ENCODE results near the gene BAIAP3. TPM values are rescaled to one million over a fixed set of nuclear protein-coding genes. Genes with fewer than 3 reads are reported as not detected.

BAIAP3 gene
- total RNA-seq, 1 experiment from 2014 or later, result 6.8 TPM

GRCh38 chr16:1320097-1320496, 13.3 kb upstream of the BAIAP3 start:
- H3K18ac ChIP-seq (ENCODE audit: insufficient read length, low read depth, low read length), result no peak overlapping the region
- TF ChIP-seq CTCF (conservative IDR thresholded peaks at IDR 0.05), result no peak
- no peak overlapping the region for H2BK15ac ChIP-seq (ENCODE audit: low read depth, low read length)
- Mint-ChIP-seq H3K27me3 (ENCODE audit: low read depth) (no peaks in the 10 kb centered on the region), H3K4me1 (peaks cover 0 to 4% of the 10 kb centered on the region in 2 experiments; a peak in 1 of 4 replicates), H3K4me3 (no peak overlapping the region), H3K36me3 (ENCODE audit: insufficient read depth in 1 of 3, low read depth in 3 of 3) (peaks cover 48 to 91% (median 77%) of the 10 kb centered on the region in 3 experiments), H3K9me3 (no peaks in the 10 kb centered on the region), H3K27ac (no peak overlapping the region)
- no peak overlapping the region for H2BK20ac ChIP-seq (ENCODE audit: low read depth, low read length, poor library complexity, severe bottlenecking)
- no peak overlapping the region for H2BK5ac ChIP-seq (ENCODE audit: insufficient read length, low read length)
- H3K23me2 ChIP-seq (ENCODE audit: insufficient read length, low read depth, low read length, poor library complexity, severe bottlenecking), result no peaks in the 10 kb centered on the region
- no peak overlapping the region for H3K14ac ChIP-seq (ENCODE audit: insufficient read depth, low read length)
- H3K56ac ChIP-seq (ENCODE audit: insufficient read length, low read depth, low read length), result no peak overlapping the region
- no peaks in the 10 kb centered on the region for H3K79me1 ChIP-seq (ENCODE audit: insufficient read depth, low read depth, low read length, poor library complexity, severe bottlenecking)
- no peak for DNase-seq
- no peak overlapping the region for H2AFZ ChIP-seq (ENCODE audit: low read length)
- WGBS (ENCODE audit: extremely low coverage, insufficient read length, low lambda C conversion rate), result no CpG with 5 or more reads among the region's 12 CpGs
- no peaks in the 10 kb centered on the region for H3K27me3 ChIP-seq (ENCODE audit: insufficient read depth, low read length)
- peaks cover 2% of the 10 kb centered on the region; the same call in 1 of the 2 replicates for H3K79me2 ChIP-seq (ENCODE audit: insufficient read depth, low read length)
- H3K23ac ChIP-seq (ENCODE audit: insufficient read length, low read depth, low read length), result no peak overlapping the region
- H3T11ph ChIP-seq (ENCODE audit: low read length), result no peak overlapping the region
- H3K4ac ChIP-seq (ENCODE audit: low read depth, low read length), result no peak overlapping the region
- no peak overlapping the region for H2BK12ac ChIP-seq (ENCODE audit: insufficient read length, low read depth, low read length)
- no peak overlapping the region for H3K9ac ChIP-seq (ENCODE audit: extremely low read depth, insufficient read length, low read length)
- H2BK120ac ChIP-seq (ENCODE audit: low read depth, low read length, poor library complexity, severe bottlenecking), result no peak overlapping the region
- H4K5ac ChIP-seq (ENCODE audit: insufficient read length, low read depth, low read length), result no peak overlapping the region
- no peaks in the 10 kb centered on the region for H3K9me3 ChIP-seq (ENCODE audit: control insufficient read depth, low read depth, low read length)
- no peak overlapping the region for H3K27ac ChIP-seq (ENCODE audit: insufficient read length, low read depth, low read length)
- H2AK5ac ChIP-seq (ENCODE audit: insufficient read length, low read length), result no peak overlapping the region
- H3K4me2 ChIP-seq (ENCODE audit: insufficient read depth, insufficient read length, low read length), result no peak overlapping the region
- no peaks in the 10 kb centered on the region for H3K4me1 ChIP-seq (ENCODE audit: insufficient read depth, low read length)
- no peaks in the 10 kb centered on the region for H4K20me1 ChIP-seq (ENCODE audit: control insufficient read depth, insufficient read depth, insufficient read length)
- H4K8ac ChIP-seq (replicated peaks; ENCODE audit: insufficient read length, low read depth, low read length), result no peak overlapping the region
- no peak overlapping the region for H4K91ac ChIP-seq (ENCODE audit: insufficient read length, low read depth, low read length)

Measured in H9 (cell line).